ENCODE measurements around the gene BRI3BP.

GRCh38 chr12:125033288-125033687 lies 39.8 kb downstream of the BRI3BP start:
- TF ChIP-seq, protein P1, sequence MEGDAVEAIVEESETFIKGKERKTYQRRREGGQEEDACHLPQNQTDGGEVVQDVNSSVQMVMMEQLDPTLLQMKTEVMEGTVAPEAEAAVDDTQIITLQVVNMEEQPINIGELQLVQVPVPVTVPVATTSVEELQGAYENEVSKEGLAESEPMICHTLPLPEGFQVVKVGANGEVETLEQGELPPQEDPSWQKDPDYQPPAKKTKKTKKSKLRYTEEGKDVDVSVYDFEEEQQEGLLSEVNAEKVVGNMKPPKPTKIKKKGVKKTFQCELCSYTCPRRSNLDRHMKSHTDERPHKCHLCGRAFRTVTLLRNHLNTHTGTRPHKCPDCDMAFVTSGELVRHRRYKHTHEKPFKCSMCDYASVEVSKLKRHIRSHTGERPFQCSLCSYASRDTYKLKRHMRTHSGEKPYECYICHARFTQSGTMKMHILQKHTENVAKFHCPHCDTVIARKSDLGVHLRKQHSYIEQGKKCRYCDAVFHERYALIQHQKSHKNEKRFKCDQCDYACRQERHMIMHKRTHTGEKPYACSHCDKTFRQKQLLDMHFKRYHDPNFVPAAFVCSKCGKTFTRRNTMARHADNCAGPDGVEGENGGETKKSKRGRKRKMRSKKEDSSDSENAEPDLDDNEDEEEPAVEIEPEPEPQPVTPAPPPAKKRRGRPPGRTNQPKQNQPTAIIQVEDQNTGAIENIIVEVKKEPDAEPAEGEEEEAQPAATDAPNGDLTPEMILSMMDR (conservative IDR thresholded peaks at IDR 0.05; ENCODE audit: low read depth, low read length): no peak
- TF ChIP-seq EZH2phosphoT487 (IDR thresholded peaks at IDR 0.05; ENCODE audit: borderline replicate concordance, low read length): no peak
- no peak for TF ChIP-seq EZH2 (IDR thresholded peaks at IDR 0.05; ENCODE audit: low read length, unreplicated experiment)
